HepG2 (cell line): ENCODE results near the gene INPP5E. TPM values are rescaled to one million over a fixed set of nuclear protein-coding genes. Genes with fewer than 3 reads are reported as not detected.
A peak's percentile ranks its signal among the peaks of the same experiment; 100 is the strongest.

Experiments used
- BORCS8-MEF2B ChIP-seq: sonication (generic); formaldehyde crosslinking; IDR thresholded peaks from 2 replicates; pipeline ENCODE4 v1.8.0; 2022; ENCODE audit warnings: mild to moderate bottlenecking, missing genetic modification reagents
- CHCHD3 ChIP-seq: sonication (generic); formaldehyde crosslinking; IDR thresholded peaks from 2 replicates; pipeline ENCODE4 v1.8.0; 2022; ENCODE audit warnings: mild to moderate bottlenecking, missing genetic modification reagents, moderate library complexity
- CSRNP1 ChIP-seq: sonication (generic); formaldehyde crosslinking; IDR thresholded peaks from 2 replicates; pipeline ENCODE4 v1.8.1; 2023; ENCODE audit warnings: mild to moderate bottlenecking, missing genetic modification reagents
- ELF3 ChIP-seq: IDR thresholded peaks from 2 replicates; pipeline ENCODE4 v1.6.1; 2016; ENCODE audit warnings: missing genetic modification reagents, missing compliant biosample characterization
- ERF ChIP-seq: IDR thresholded peaks from 2 replicates; pipeline ENCODE4 v1.6.1; 2018; ENCODE audit warnings: missing biosample characterization, missing genetic modification reagents
- FOSL2 ChIP-seq: sonication (generic); formaldehyde crosslinking; IDR thresholded peaks from 2 replicates; pipeline ENCODE4 v1.4.0; 2020; ENCODE audit warnings: missing genetic modification reagents
- FOXA3 ChIP-seq: IDR thresholded peaks from 2 replicates; pipeline ENCODE4 v1.6.1; 2016; ENCODE audit warnings: missing genetic modification reagents, missing compliant biosample characterization
- HINFP ChIP-seq: sonication (generic); formaldehyde crosslinking; IDR thresholded peaks from 2 replicates; pipeline ENCODE4 v1.4.0; 2020; ENCODE audit warnings: low read depth, mild to moderate bottlenecking, missing genetic modification reagents
- MLX ChIP-seq: IDR thresholded peaks from 2 replicates; pipeline ENCODE4 v1.6.1; 2016
- NR0B2 ChIP-seq: sonication (generic); formaldehyde crosslinking; IDR thresholded peaks from 2 replicates; pipeline ENCODE4 v1.4.0; 2020; ENCODE audit warnings: mild to moderate bottlenecking, missing genetic modification reagents
- SRY ChIP-seq: sonication (generic); formaldehyde crosslinking; IDR thresholded peaks from 2 replicates; pipeline ENCODE4 v1.8.0; 2022; ENCODE audit warnings: mild to moderate bottlenecking, missing genetic modification reagents
- TAF15 ChIP-seq: fragments of 200-400 bp; formaldehyde crosslinking; IDR thresholded peaks from one replicate; pipeline ENCODE4 v1.6.1; 2018; ENCODE audit warnings: mild to moderate bottlenecking, low read depth, low read length; ENCODE audit not compliant: poor library complexity, severe bottlenecking
- TFE3 ChIP-seq: IDR thresholded peaks from 2 replicates; pipeline ENCODE4 v1.6.1; 2016
- YEATS4 ChIP-seq: sonication (generic); formaldehyde crosslinking; IDR thresholded peaks from 2 replicates; pipeline ENCODE4 v1.4.0; 2020; ENCODE audit warnings: missing genetic modification reagents, borderline replicate concordance
- ZFX ChIP-seq: sonication (generic); formaldehyde crosslinking; IDR thresholded peaks from 2 replicates; pipeline ENCODE4 v1.4.0; 2020; ENCODE audit warnings: mild to moderate bottlenecking, low read depth, missing genetic modification reagents, moderate library complexity
- ZNF30 ChIP-seq: sonication (generic); formaldehyde crosslinking; IDR thresholded peaks from 2 replicates; pipeline ENCODE4 v1.5.0; 2020; ENCODE audit warnings: mild to moderate bottlenecking, missing genetic modification reagents
- ZNF574 ChIP-seq: sonication (generic); formaldehyde crosslinking; IDR thresholded peaks from 2 replicates; pipeline ENCODE4 v1.4.0; 2020; ENCODE audit warnings: missing genetic modification reagents
- ZNF580 ChIP-seq: IDR thresholded peaks from 2 replicates; pipeline ENCODE4 v1.6.1; 2016; ENCODE audit warnings: low read depth, borderline replicate concordance
- ZNF614 ChIP-seq: IDR thresholded peaks from 2 replicates; pipeline ENCODE4 v1.6.1; 2018; ENCODE audit warnings: missing biosample characterization, missing genetic modification reagents, inconsistent platforms, borderline replicate concordance
- ZNF761 ChIP-seq: sonication (generic); formaldehyde crosslinking; conservative IDR thresholded peaks from 2 replicates; pipeline ENCODE4 v1.4.0; 2020; ENCODE audit warnings: mild to moderate bottlenecking, missing genetic modification reagents
- polyA plus RNA-seq, 8 experiments: library from polyadenylated mRNA; depleted of rRNA in 3 of 8; stranded (reverse) in 7 of 8; unstranded in 1 of 8; fragments of >200 nt; fragmentation: Illumina TruSeq in 4 of 8; extraction: Trizol in 4 of 8; gene quantifications; 2 replicates each; pipeline versions ENCODE4 v1.2.1 to v1.2.3, GENCODE V29; 2011 to 2016; ENCODE audit warnings: low read depth in 4 of 8, missing spikeins in 1 of 8, mixed read lengths in 1 of 8; ENCODE audit not compliant: insufficient read depth in 1 of 8
- total RNA-seq, 5 experiments: library from RNA; depleted of rRNA; stranded (reverse); fragments of >200 nt; fragmentation: Illumina TruSeq; extraction: Trizol; gene quantifications; 2 replicates each; pipeline ENCODE4 v1.2.3, GENCODE V29; 2016; ENCODE audit warnings: low read depth in 1 of 5

INPP5E gene
- total and polyA plus RNA-seq, 2 of the 13 experiments (the other 11 are each of a cell fraction or from before 2014, with no cell fraction given): 5.5 TPM

- no peak for TF ChIP-seq ZNF30 (CRISPR knock-in tag)
- no peak for TF ChIP-seq ERF
- no peak for TF ChIP-seq FOSL2 (CRISPR knock-in tag)
- TF ChIP-seq BORCS8-MEF2B: 0 out of 2 replicates have a peak, but pooled peaks have one; percentile 6
- TF ChIP-seq HINFP (CRISPR knock-in tag): 0 out of 2 replicates have a peak, but pooled peaks have one; percentile 51
- no peak for TF ChIP-seq ZNF761
- no peak for TF ChIP-seq NR0B2 (CRISPR knock-in tag)
- peak; percentile 99 for TF ChIP-seq ZNF574 (CRISPR knock-in tag)
- TF ChIP-seq SRY (CRISPR knock-in tag): no peak
- TF ChIP-seq ZNF580 (CRISPR knock-in tag): no peak
- no peak for TF ChIP-seq MLX (CRISPR knock-in tag)
- no peak for TF ChIP-seq FOXA3 (CRISPR knock-in tag)
- peak; percentile 79 for TF ChIP-seq ZFX (CRISPR knock-in tag)
- no peak for TF ChIP-seq CHCHD3
- TF ChIP-seq YEATS4 (CRISPR knock-in tag): peak; percentile 24; the same call in 1 of the 2 replicates
- TF ChIP-seq ELF3 (CRISPR knock-in tag): no peak
- TF ChIP-seq TFE3 (CRISPR knock-in tag): no peak
- no peak for TF ChIP-seq TAF15
- TF ChIP-seq ZNF614 (CRISPR knock-in tag): no peak
- TF ChIP-seq CSRNP1 (CRISPR knock-in tag): 0 out of 2 replicates have a peak, but pooled peaks have one; percentile 35
Observed at GRCh38 chr9:136439481-136440408, at the start of gene INPP5E (continued).
